SK-N-SH (cell line): ENCODE data around the gene GPATCH2L. TPM values are rescaled to one million over a fixed set of nuclear protein-coding genes. Genes with fewer than 3 reads are reported as not detected.

Source experiments
- CTCF ChIA-PET: fragments of 300-600, 350-600 bp; formaldehyde crosslinking; extraction: SDS; loops from one replicate; lab custom pipeline; 2021; lab: Yijun Ruan, JAX
- POLR2A ChIA-PET: fragments of 350-600 bp; sonication (Branson Sonifier 250); formaldehyde crosslinking; extraction: SDS; loops from one replicate; lab custom pipeline; 2020; ENCODE audit warnings: antibody characterized with exemption, inconsistent platforms; lab: Yijun Ruan, JAX
- DNase-seq: peaks from one replicate; pipeline ENCODE4 v3.0.0; 2012
- H2AFZ ChIP-seq: fragments of 200-600 bp; sonication (generic); 2 replicates; pipeline ENCODE4 v1.8.1; 2016; ENCODE audit warnings: antibody characterized with exemption, mild to moderate bottlenecking, low read depth
- H3F3A ChIP-seq: fragments of 200-600 bp; sonication (generic); replicated peaks from 2 replicates; pipeline ENCODE3; 2016; ENCODE audit warnings: antibody characterized with exemption, mild to moderate bottlenecking; ENCODE audit not compliant: insufficient read depth
- H3K27ac ChIP-seq, 2 experiments: fragments of 200-500 bp in 1 of 2; fragments of 200-600 bp in 1 of 2; sonication (Bioruptor generic) in 1 of 2; sonication (generic), shearing (Covaris generic) in 1 of 2; 2 replicates each; pipeline versions ENCODE4 v1.5.1 to v1.6.1; 2014 to 2016; ENCODE audit warnings: low read depth in 2 of 2, inconsistent platforms in 1 of 2, low read length in 1 of 2, mild to moderate bottlenecking in 1 of 2, mixed read lengths in 1 of 2
- H3K27me3 ChIP-seq: fragments of 200-600 bp; sonication (generic), shearing (Covaris generic); 2 replicates; pipeline ENCODE4 v1.6.1; 2016; ENCODE audit warnings: mixed run types; ENCODE audit not compliant: insufficient read depth
- H3K36me3 ChIP-seq, 2 experiments: fragments of 200-500 bp in 1 of 2; fragments of 200-600 bp in 1 of 2; sonication (Bioruptor generic) in 1 of 2; sonication (generic) in 1 of 2; replicated peaks in 1 of 2; 2 replicates each; pipeline versions ENCODE3 to v1.5.1; 2014 to 2016; ENCODE audit warnings: low read length in 1 of 2, mild to moderate bottlenecking in 1 of 2; ENCODE audit not compliant: insufficient read depth in 2 of 2, control insufficient read depth in 1 of 2
- H3K4me1 ChIP-seq, 2 experiments: fragments of 200-500 bp in 1 of 2; fragments of 200-600 bp in 1 of 2; sonication (Bioruptor generic) in 1 of 2; sonication (generic), shearing (Covaris generic) in 1 of 2; 2 replicates each; pipeline versions ENCODE4 v1.5.1 to v1.6.1; 2014 to 2016; ENCODE audit warnings: low read depth in 1 of 2, low read length in 1 of 2, mixed run types in 1 of 2; ENCODE audit not compliant: insufficient read depth in 2 of 2, control insufficient read depth in 1 of 2
- H3K4me2 ChIP-seq: fragments of 200-600 bp; sonication (generic), shearing (Covaris generic); 2 replicates; pipeline ENCODE4 v1.6.1; 2017; ENCODE audit warnings: mixed run types
- H3K4me3 ChIP-seq, 2 experiments: fragments of 200-500 bp in 1 of 2; fragments of 200-600 bp in 1 of 2; sonication (Bioruptor generic) in 1 of 2; sonication (generic), shearing (Covaris generic) in 1 of 2; 2 replicates each; pipeline versions ENCODE4 v1.5.1 to v1.8.1; 2014 to 2016; ENCODE audit warnings: low read depth in 2 of 2, inconsistent platforms in 1 of 2, low read length in 1 of 2, mild to moderate bottlenecking in 1 of 2, mixed read lengths in 1 of 2, moderate library complexity in 1 of 2
- H3K79me2 ChIP-seq: fragments of 200-600 bp; sonication (generic); 2 replicates; pipeline ENCODE4 v1.8.1; 2017; ENCODE audit warnings: mild to moderate bottlenecking; ENCODE audit not compliant: insufficient read depth
- H3K9ac ChIP-seq: fragments of 200-600 bp; sonication (generic); 2 replicates; pipeline ENCODE4 v1.6.1; 2017; ENCODE audit warnings: mixed run types
- H3K9me2 ChIP-seq: fragments of 200-600 bp; sonication (generic); 2 replicates; pipeline ENCODE4 v1.6.1; 2017; ENCODE audit warnings: mixed run types
- H3K9me3 ChIP-seq: fragments of 200-600 bp; sonication (generic); 2 replicates; pipeline ENCODE4 v1.6.1; 2017; ENCODE audit warnings: mixed run types, mild to moderate bottlenecking, moderate library complexity
- H4K20me1 ChIP-seq: fragments of 200-600 bp; sonication (generic); 2 replicates; pipeline ENCODE4 v1.6.1; 2017; ENCODE audit warnings: mild to moderate bottlenecking, mixed run types; ENCODE audit not compliant: insufficient read depth
- ELF1 ChIP-seq: IDR thresholded peaks from 2 replicates; pipeline ENCODE4 v1.4.0; 2012
- EP300 ChIP-seq, 2 experiments: IDR thresholded peaks; 2 replicates each; pipeline versions ENCODE4 v1.4.0 to v1.6.1; 2012; ENCODE audit warnings: borderline replicate concordance in 1 of 2, low read depth in 1 of 2, low read length in 1 of 2
- EZH2phosphoT487 ChIP-seq: fragments of 200-600 bp; sonication (generic); IDR thresholded peaks from 2 replicates; pipeline ENCODE4 v1.6.1; 2017; ENCODE audit warnings: low read depth, mixed run types, mild to moderate bottlenecking, antibody characterized with exemption, moderate library complexity, borderline replicate concordance
- FOSL2 ChIP-seq: IDR thresholded peaks from 2 replicates; pipeline ENCODE4 v1.4.0; 2012; ENCODE audit warnings: low read depth, mild to moderate bottlenecking, moderate library complexity, borderline replicate concordance
- FOXJ3 ChIP-seq: sonication (generic); formaldehyde crosslinking; IDR thresholded peaks from 2 replicates; pipeline ENCODE4 v1.5.1; 2020; ENCODE audit warnings: mild to moderate bottlenecking, missing genetic modification reagents
- GATA2 ChIP-seq: sonication (generic); formaldehyde crosslinking; IDR thresholded peaks from 2 replicates; pipeline ENCODE4 v1.5.0; 2020; ENCODE audit warnings: mild to moderate bottlenecking, missing genetic modification reagents
- NFIC ChIP-seq: IDR thresholded peaks from 2 replicates; pipeline ENCODE4 v1.4.0; 2012; ENCODE audit warnings: borderline replicate concordance
- NRF1 ChIP-seq: IDR thresholded peaks from 2 replicates; pipeline ENCODE4 v1.6.1; 2012; ENCODE audit warnings: low read depth, mild to moderate bottlenecking, low read length
- POLR2AphosphoS5 ChIP-seq: IDR thresholded peaks from 2 replicates; pipeline ENCODE4 v1.6.1; 2012; ENCODE audit warnings: low read depth, low read length
- TCF12 ChIP-seq: IDR thresholded peaks from 2 replicates; pipeline ENCODE4 v1.4.0; 2012
- YY1 ChIP-seq: IDR thresholded peaks from 2 replicates; pipeline ENCODE4 v1.4.0; 2012; ENCODE audit warnings: low read depth, mild to moderate bottlenecking
- WGBS: methylation state at CpG from one replicate; pipeline ENCODE4 v1.1.6; 2017; ENCODE audit warnings: low lambda C conversion rate; 5-methylcytosine and 5-hydroxymethylcytosine counted together
- polyA plus RNA-seq, 3 experiments: library from polyadenylated mRNA; depleted of rRNA; stranded (reverse); fragments of >200 nt; gene quantifications; 2 replicates each; pipeline ENCODE4 v1.2.3, GENCODE V29; 2012
- TF ChIP-seq, protein P1 (sequence below): IDR thresholded peaks from 2 replicates; pipeline ENCODE4 v1.4.0; 2012; ENCODE audit warnings: low read depth, borderline replicate concordance
- TF ChIP-seq, protein P2 (sequence below): fragments of 200-600 bp; sonication (generic); IDR thresholded peaks from 2 replicates; pipeline ENCODE4 v1.6.1; 2017; ENCODE audit warnings: antibody characterized with exemption, mild to moderate bottlenecking, moderate library complexity
- TF ChIP-seq, protein P3 (sequence below): fragments of 150-350 bp; IDR thresholded peaks from 2 replicates; pipeline ENCODE4 v1.6.1; 2017; ENCODE audit warnings: antibody characterized with exemption, low read length, low read depth, borderline replicate concordance
- TF ChIP-seq, protein P4 (sequence below): IDR thresholded peaks from 2 replicates; pipeline ENCODE4 v1.4.0; 2012; ENCODE audit warnings: low read depth, borderline replicate concordance

The GPATCH2L gene
- polyA plus RNA-seq, 1 of the 3 experiments (the other 2 are of a cell fraction): 17.7 TPM

DNA sequence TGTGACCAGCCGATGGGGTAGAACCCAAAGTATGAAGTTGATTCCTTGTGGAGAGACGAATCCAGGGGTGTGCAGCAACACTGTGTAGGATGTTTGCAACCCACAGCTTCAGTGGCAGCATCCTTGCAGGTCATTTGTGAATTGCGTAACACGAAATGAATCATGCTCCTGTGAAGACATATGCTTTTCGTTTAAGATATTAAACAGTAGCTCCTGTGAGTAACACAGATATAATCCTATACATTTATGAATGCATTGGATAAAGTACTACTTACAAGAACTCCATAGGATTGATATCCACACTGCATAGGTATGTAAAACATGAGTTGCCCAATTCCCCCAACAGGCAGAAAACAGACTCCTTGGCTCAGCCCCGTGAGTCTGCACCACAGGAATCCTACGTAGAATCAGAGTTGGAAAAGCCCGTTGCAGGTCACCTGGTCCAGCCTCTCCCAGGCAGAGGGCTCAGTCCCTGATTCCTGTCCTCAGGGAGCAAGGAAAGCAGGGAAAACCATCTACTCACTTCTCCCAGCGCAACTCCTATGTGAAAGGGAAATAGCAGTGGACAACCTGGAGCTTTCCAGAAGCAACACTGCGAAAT, 75.8 kb downstream of the GPATCH2L start:
- CTCF ChIA-PET: interaction anchor here (1.3 to 1.4 kb wide), 2 partner anchors 11 to 420 kb away, joined by 3 read pairs; no protein-coding TSS in a partner anchor
- Histone ChIP-seq H3K9me2 (no peaks in the 10 kb centered on the region), H3K27ac (no peak overlapping the region), H3K9ac (no peak overlapping the region), H2AFZ (no peak overlapping the region), H3K9me3 (no peaks in the 10 kb centered on the region), H3K27me3 (no peaks in the 10 kb centered on the region), H3K79me2 (no peaks in the 10 kb centered on the region), H3K4me3 (no peak overlapping the region), H4K20me1 (no peaks in the 10 kb centered on the region), H3K4me1 (no peaks in the 10 kb centered on the region), H3K4me2 (no peak overlapping the region), H3K36me3 (peaks cover 0 to 7% of the 10 kb centered on the region in 2 experiments), H3F3A (no peaks in the 10 kb centered on the region)
- TF ChIP-seq NRF1 (no peak), FOSL2 (peak; percentile 34; the same call in 1 of the 2 replicates), EP300 (IDR thresholded peaks at IDR 0.05; ENCODE audit: borderline replicate concordance in 1 of 2, low read depth in 1 of 2, low read length in 1 of 2) (no peak), TCF12 (peak; percentile 57), ELF1 (no peak), YY1 (no peak), NFIC (no peak)
- TF ChIP-seq, protein P1, sequence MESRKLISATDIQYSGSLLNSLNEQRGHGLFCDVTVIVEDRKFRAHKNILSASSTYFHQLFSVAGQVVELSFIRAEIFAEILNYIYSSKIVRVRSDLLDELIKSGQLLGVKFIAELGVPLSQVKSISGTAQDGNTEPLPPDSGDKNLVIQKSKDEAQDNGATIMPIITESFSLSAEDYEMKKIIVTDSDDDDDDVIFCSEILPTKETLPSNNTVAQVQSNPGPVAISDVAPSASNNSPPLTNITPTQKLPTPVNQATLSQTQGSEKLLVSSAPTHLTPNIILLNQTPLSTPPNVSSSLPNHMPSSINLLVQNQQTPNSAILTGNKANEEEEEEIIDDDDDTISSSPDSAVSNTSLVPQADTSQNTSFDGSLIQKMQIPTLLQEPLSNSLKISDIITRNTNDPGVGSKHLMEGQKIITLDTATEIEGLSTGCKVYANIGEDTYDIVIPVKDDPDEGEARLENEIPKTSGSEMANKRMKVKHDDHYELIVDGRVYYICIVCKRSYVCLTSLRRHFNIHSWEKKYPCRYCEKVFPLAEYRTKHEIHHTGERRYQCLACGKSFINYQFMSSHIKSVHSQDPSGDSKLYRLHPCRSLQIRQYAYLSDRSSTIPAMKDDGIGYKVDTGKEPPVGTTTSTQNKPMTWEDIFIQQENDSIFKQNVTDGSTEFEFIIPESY: no peak
- TF ChIP-seq, protein P2, sequence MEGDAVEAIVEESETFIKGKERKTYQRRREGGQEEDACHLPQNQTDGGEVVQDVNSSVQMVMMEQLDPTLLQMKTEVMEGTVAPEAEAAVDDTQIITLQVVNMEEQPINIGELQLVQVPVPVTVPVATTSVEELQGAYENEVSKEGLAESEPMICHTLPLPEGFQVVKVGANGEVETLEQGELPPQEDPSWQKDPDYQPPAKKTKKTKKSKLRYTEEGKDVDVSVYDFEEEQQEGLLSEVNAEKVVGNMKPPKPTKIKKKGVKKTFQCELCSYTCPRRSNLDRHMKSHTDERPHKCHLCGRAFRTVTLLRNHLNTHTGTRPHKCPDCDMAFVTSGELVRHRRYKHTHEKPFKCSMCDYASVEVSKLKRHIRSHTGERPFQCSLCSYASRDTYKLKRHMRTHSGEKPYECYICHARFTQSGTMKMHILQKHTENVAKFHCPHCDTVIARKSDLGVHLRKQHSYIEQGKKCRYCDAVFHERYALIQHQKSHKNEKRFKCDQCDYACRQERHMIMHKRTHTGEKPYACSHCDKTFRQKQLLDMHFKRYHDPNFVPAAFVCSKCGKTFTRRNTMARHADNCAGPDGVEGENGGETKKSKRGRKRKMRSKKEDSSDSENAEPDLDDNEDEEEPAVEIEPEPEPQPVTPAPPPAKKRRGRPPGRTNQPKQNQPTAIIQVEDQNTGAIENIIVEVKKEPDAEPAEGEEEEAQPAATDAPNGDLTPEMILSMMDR: no peak
- WGBS: 65% methylated on average over 7 of the region's 10 CpGs
- POLR2A ChIA-PET: no interaction called here
- DNase-seq: no peak

DNA sequence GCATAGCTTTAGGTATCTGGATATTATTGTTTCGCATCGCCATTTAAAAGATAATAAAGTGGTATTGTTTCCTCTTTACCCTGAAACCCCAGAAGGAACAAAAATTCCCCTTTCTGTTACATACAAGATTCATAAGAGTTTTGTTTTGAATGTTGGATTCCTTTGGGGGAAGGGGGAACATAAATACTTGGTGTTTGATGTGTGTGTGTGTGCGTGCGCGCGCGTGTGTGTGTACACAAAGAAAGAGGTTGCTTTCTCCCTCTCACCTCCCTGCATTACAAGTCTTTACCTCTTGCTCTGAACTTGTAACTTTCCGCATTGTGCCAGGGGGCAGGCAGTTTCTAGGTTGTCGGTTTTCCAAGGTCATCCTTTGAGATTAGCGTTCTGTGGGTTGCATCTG, 76.4 kb downstream of the GPATCH2L start:
- Histone ChIP-seq H3K27ac (no peak overlapping the region), H3K4me3 (no peak overlapping the region), H2AFZ (no peak overlapping the region), H3K36me3 (peaks cover 0 to 7% of the 10 kb centered on the region in 2 experiments), H3K4me2 (no peak overlapping the region), H4K20me1 (no peaks in the 10 kb centered on the region), H3K79me2 (no peaks in the 10 kb centered on the region), H3K27me3 (no peaks in the 10 kb centered on the region), H3K9me3 (no peaks in the 10 kb centered on the region), H3K9ac (no peak overlapping the region), H3K4me1 (no peaks in the 10 kb centered on the region), H3K9me2 (no peaks in the 10 kb centered on the region), H3F3A (no peaks in the 10 kb centered on the region)
- DNase-seq: no peak
- TF ChIP-seq FOXJ3 (CRISPR knock-in tag): no peak
- TF ChIP-seq, protein P3, sequence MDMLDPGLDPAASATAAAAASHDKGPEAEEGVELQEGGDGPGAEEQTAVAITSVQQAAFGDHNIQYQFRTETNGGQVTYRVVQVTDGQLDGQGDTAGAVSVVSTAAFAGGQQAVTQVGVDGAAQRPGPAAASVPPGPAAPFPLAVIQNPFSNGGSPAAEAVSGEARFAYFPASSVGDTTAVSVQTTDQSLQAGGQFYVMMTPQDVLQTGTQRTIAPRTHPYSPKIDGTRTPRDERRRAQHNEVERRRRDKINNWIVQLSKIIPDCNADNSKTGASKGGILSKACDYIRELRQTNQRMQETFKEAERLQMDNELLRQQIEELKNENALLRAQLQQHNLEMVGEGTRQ: no peak
- TF ChIP-seq FOSL2: no peak
- no peak for TF ChIP-seq POLR2AphosphoS5
- TF ChIP-seq, protein P1: no peak
- TF ChIP-seq GATA2: no peak
- TF ChIP-seq, protein P4, sequence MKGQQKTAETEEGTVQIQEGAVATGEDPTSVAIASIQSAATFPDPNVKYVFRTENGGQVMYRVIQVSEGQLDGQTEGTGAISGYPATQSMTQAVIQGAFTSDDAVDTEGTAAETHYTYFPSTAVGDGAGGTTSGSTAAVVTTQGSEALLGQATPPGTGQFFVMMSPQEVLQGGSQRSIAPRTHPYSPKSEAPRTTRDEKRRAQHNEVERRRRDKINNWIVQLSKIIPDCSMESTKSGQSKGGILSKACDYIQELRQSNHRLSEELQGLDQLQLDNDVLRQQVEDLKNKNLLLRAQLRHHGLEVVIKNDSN: no peak
- TF ChIP-seq ELF1: no peak
- TF ChIP-seq NRF1: no peak
- no peak for TF ChIP-seq EZH2phosphoT487
- WGBS: 94% methylated on average over 10 of the region's 10 CpGs
- CTCF ChIA-PET: interaction anchor here (1.3 to 1.5 kb wide), 3 partner anchors 11 to 420 kb away, joined by 3 read pairs; no protein-coding TSS in a partner anchor
- POLR2A ChIA-PET: no interaction called here
